PC-3 (cell line): ENCODE measurements around the gene DIP2B. TPM values are rescaled to one million over a fixed set of nuclear protein-coding genes. Genes with fewer than 3 reads are reported as not detected.
"Not testable (repeated sequence)": the region's sequence is repeated elsewhere in the genome, so short reads cannot be mapped to it uniquely, and the experiment has no call there.

Source experiments
- ATAC-seq: fragments of 200-7000 bp; cut with Tn5 transposase; 2 replicates; pipeline ENCODE4 v1.9.1; 2020; ENCODE audit warnings: mild to moderate bottlenecking, moderate library complexity
- BruUV-seq: library from RNA; stranded (reverse); fragments of 400-500 nt; replicated peaks from 2 replicates; lab custom pipeline; 2021; lab: Mats Ljungman, UMichigan
- CTCF ChIA-PET: fragments of 300-600 bp; sonication (Branson Sonifier 250); formaldehyde crosslinking; loops from one replicate; lab custom pipeline; 2022; ENCODE audit warnings: antibody characterized with exemption; lab: Charles Lee
- POLR2A ChIA-PET: fragments of 300-600 bp; sonication (Branson Sonifier 250); formaldehyde crosslinking; loops from one replicate; lab custom pipeline; 2022; ENCODE audit warnings: antibody characterized with exemption; ENCODE audit not compliant: unreplicated experiment; lab: Charles Lee
- DNase-seq: peaks from one replicate; pipeline ENCODE4 v3.0.0-alpha.2; 2015
- H2AFZ ChIP-seq: fragments of 300-600 bp; sonication (generic); 2 replicates; pipeline ENCODE4 v1.6.0; 2016; ENCODE audit warnings: antibody characterized with exemption, low read length
- H3F3A ChIP-seq: fragments of 300-600 bp; sonication (generic); one replicate; pipeline ENCODE4 v1.6.0; 2017; ENCODE audit warnings: antibody characterized with exemption, low read length, control low read depth, mild to moderate bottlenecking; ENCODE audit not compliant: unreplicated experiment
- H3K27ac ChIP-seq: fragments of 300-600 bp; sonication (generic); 2 replicates; pipeline ENCODE4 v1.5.1; 2016; ENCODE audit warnings: mild to moderate bottlenecking, low read length
- H3K27me3 ChIP-seq: fragments of 300-600 bp; sonication (generic); 2 replicates; pipeline ENCODE4 v1.6.1; 2016; ENCODE audit warnings: low read length, mixed read lengths
- H3K36me3 ChIP-seq: fragments of 300-600 bp; sonication (generic); 2 replicates; pipeline ENCODE4 v1.6.1; 2016; ENCODE audit warnings: low read depth, mixed run types, low read length, mixed read lengths
- H3K4me1 ChIP-seq: fragments of 300-600 bp; sonication (generic); 2 replicates; pipeline ENCODE4 v1.5.1; 2016; ENCODE audit warnings: low read length; ENCODE audit not compliant: insufficient read depth
- H3K4me2 ChIP-seq: fragments of 300-600 bp; sonication (generic); 2 replicates; pipeline ENCODE4 v1.6.0; 2016; ENCODE audit warnings: low read length
- H3K4me3 ChIP-seq: fragments of 300-600 bp; sonication (generic); 2 replicates; pipeline ENCODE4 v1.5.1; 2016; ENCODE audit warnings: mild to moderate bottlenecking, low read length, mixed read lengths
- H3K79me2 ChIP-seq: fragments of 300-600 bp; sonication (generic); 2 replicates; pipeline ENCODE4 v1.6.1; 2017; ENCODE audit warnings: low read length, mixed read lengths
- H3K9ac ChIP-seq: fragments of 300-600 bp; sonication (generic); 2 replicates; pipeline ENCODE4 v1.6.0; 2016; ENCODE audit warnings: mild to moderate bottlenecking, low read length
- H3K9me2 ChIP-seq: fragments of 300-600 bp; sonication (generic); replicated peaks from 2 replicates; pipeline ENCODE4 v1.6.1; 2016; ENCODE audit warnings: mixed run types, low read length, mixed read lengths
- H3K9me3 ChIP-seq: fragments of 300-600 bp; sonication (generic); 2 replicates; pipeline ENCODE4 v1.6.1; 2016; ENCODE audit warnings: low read length, mixed read lengths
- H4K20me1 ChIP-seq: fragments of 300-600 bp; sonication (generic); 2 replicates; pipeline ENCODE4 v1.6.1; 2016; ENCODE audit warnings: low read length, mixed read lengths
- CTCF ChIP-seq: fragments of 300-600 bp; sonication (generic); conservative IDR thresholded peaks from 2 replicates; pipeline ENCODE4 v1.5.1; 2017; ENCODE audit warnings: antibody characterized with exemption, low read depth, mild to moderate bottlenecking, low read length
- EZH2 ChIP-seq: fragments of 300-600 bp; sonication (generic); IDR thresholded peaks from one replicate; pipeline ENCODE4 v1.6.1; 2017; ENCODE audit warnings: antibody characterized with exemption, mild to moderate bottlenecking, low read length; ENCODE audit not compliant: unreplicated experiment
- EZH2phosphoT487 ChIP-seq: fragments of 300-600 bp; sonication (generic); IDR thresholded peaks from 2 replicates; pipeline ENCODE4 v1.6.1; 2018; ENCODE audit warnings: mild to moderate bottlenecking, antibody characterized with exemption, low read length, borderline replicate concordance
- intact Hi-C: fragments of 100-400 bp; cut with micrococcal nuclease; formaldehyde crosslinking; loops from 2 replicates; pipeline ENCODE4 v1.9.0; 2023
- total RNA-seq: library from RNA; depleted of rRNA; stranded (reverse); fragments of >200 nt; gene quantifications from 2 replicates; pipeline ENCODE4 v1.2.3, GENCODE V29; 2014

DIP2B gene
- total RNA-seq, 1 experiment from 2014 or later = 36.3 TPM

- DNase-seq (peak; percentile 73), ATAC-seq (peak; percentile 17)
- Histone ChIP-seq H3K27ac (peak overlapping the region; percentile 88), H4K20me1 (no peaks in the 10 kb centered on the region), H3K4me1 (peaks cover 59% of the 10 kb centered on the region), H3K9ac (no peak overlapping the region), H3K79me2 (no peaks in the 10 kb centered on the region), H3K9me2 (no peaks in the 10 kb centered on the region), H3K9me3 (no peaks in the 10 kb centered on the region), H3K36me3 (peaks cover 42% of the 10 kb centered on the region), H3F3A (peaks cover 16% of the 10 kb centered on the region), H3K27me3 (no peaks in the 10 kb centered on the region), H3K4me2 (peak overlapping the region; percentile 44), H2AFZ (no peak overlapping the region), H3K4me3 (no peak overlapping the region)
- TF ChIP-seq EZH2phosphoT487 (no peak), EZH2 (no peak), CTCF (no peak)
- intact Hi-C loops = loop anchor here (2.0 kb wide), 1 partner anchor 41 kb away; no protein-coding TSS in a partner anchor
- no TSS peak for BruUV-seq
- ChIA-PET POLR2A (interaction anchor here (0.6 kb wide), 1 partner anchor 154 kb away, joined by 5 read pairs; no protein-coding TSS in a partner anchor), CTCF (no interaction called here)
Observed at GRCh38 chr12:50679612-50680011, 174.8 kb downstream of the DIP2B start.

DNA sequence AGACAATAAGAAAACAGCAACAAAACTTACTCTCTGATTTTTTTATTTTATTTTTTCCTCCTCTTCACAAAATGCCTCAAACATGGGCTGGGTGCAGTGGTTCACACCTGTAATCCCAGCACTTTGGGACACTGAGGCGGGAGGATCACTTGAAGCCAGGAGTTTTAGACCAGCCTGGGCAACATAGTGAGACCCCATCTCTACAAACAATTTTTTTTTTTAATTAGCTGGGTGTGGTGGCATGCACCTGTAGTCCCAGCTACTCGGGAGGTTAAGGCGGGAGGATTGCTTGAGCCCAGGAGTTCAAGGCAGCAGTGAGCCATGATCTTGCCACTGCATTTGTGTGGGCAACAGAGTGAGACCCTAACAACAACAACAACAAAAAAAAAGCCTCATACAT lies 176.3 kb downstream of the DIP2B start:
- Histone ChIP-seq H3K4me1 (peaks cover 45% of the 10 kb centered on the region), H3F3A (peaks cover 15% of the 10 kb centered on the region), H3K36me3 (peaks cover 49% of the 10 kb centered on the region)
- intact Hi-C loops, H3K27me3 ChIP-seq, H3K9ac ChIP-seq, ATAC-seq, CTCF ChIA-PET, H4K20me1 ChIP-seq, H3K9me3 ChIP-seq, H3K4me3 ChIP-seq, H3K79me2 ChIP-seq, H3K9me2 ChIP-seq, H2AFZ ChIP-seq, H3K27ac ChIP-seq, BruUV-seq, H3K4me2 ChIP-seq, POLR2A ChIA-PET, DNase-seq: not testable (repeated sequence)

DNA sequence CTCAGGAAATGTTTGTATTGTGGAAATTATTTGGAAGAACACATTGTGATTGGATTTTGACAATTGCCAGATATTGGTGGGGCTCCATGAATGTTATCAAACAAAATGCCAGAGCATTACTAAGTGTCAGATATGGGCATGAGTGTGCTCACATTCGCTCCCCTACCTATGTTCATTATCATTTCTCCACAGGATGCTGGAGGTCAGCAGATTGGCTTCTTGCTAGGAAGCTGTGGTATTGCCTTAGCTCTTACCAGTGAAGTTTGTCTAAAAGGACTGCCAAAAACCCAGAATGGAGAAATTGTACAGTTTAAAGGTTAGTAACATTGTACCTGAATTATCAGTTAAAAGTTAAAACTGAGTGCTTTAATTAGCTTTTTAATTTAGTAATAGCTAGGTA lies 180.9 kb downstream of the DIP2B start:
- Histone ChIP-seq H3K4me3 (no peak overlapping the region), H3K79me2 (no peaks in the 10 kb centered on the region), H3K9ac (no peak overlapping the region), H3K4me2 (no peak overlapping the region), H3F3A (no peaks in the 10 kb centered on the region), H3K27me3 (no peaks in the 10 kb centered on the region), H3K36me3 (peaks cover 42% of the 10 kb centered on the region), H3K4me1 (peaks cover under 1% of the 10 kb centered on the region; the same call in 1 of the 2 replicates), H3K9me2 (no peaks in the 10 kb centered on the region), H4K20me1 (no peaks in the 10 kb centered on the region), H3K27ac (no peak overlapping the region), H2AFZ (no peak overlapping the region), H3K9me3 (no peaks in the 10 kb centered on the region)
- ChIA-PET POLR2A (no interaction called here), CTCF (no interaction called here)
- intact Hi-C loops = no loop called here
- ATAC-seq (no peak), DNase-seq (no peak)
- TF ChIP-seq CTCF = no peak
- no peak for TF ChIP-seq EZH2phosphoT487
- no TSS peak for BruUV-seq
